Activated naive CD8-positive, alpha-beta T cell treated with anti-CD3 and anti-CD28 coated beads, Interleukin-2, amount 50 U/mL, for 24 hours (primary cell): ENCODE results near the gene CAMSAP1.
"Not testable (repeated sequence)": the region's sequence is repeated elsewhere in the genome, so short reads cannot be mapped to it uniquely, and the experiment has no call there.

Source experiments
- ATAC-seq: fragments of 150-1000 bp; cut with Tn5 transposase; one replicate; pipeline ENCODE4 v1.10.0; 2021
- DNase-seq: peaks from one replicate; pipeline ENCODE4 v3.0.0; 2021
- H3K27ac Mint-ChIP-seq: one replicate; pipeline ENCODE4 v1.8.0; 2021; ENCODE audit warnings: mild to moderate bottlenecking, mixed read lengths
- H3K27me3 Mint-ChIP-seq: one replicate; pipeline ENCODE4 v1.8.0; 2021; ENCODE audit warnings: mixed read lengths
- H3K36me3 Mint-ChIP-seq: one replicate; pipeline ENCODE4 v1.8.0; 2021; ENCODE audit warnings: low read depth, mixed read lengths
- H3K4me1 Mint-ChIP-seq: one replicate; pipeline ENCODE4 v1.8.0; 2021; ENCODE audit warnings: mixed read lengths
- H3K4me3 Mint-ChIP-seq: one replicate; pipeline ENCODE4 v1.8.0; 2021; ENCODE audit warnings: mild to moderate bottlenecking, moderate library complexity, mixed read lengths
- H3K9me3 Mint-ChIP-seq: one replicate; pipeline ENCODE4 v1.8.0; 2021; ENCODE audit warnings: mixed read lengths

Gene CAMSAP1

DNA sequence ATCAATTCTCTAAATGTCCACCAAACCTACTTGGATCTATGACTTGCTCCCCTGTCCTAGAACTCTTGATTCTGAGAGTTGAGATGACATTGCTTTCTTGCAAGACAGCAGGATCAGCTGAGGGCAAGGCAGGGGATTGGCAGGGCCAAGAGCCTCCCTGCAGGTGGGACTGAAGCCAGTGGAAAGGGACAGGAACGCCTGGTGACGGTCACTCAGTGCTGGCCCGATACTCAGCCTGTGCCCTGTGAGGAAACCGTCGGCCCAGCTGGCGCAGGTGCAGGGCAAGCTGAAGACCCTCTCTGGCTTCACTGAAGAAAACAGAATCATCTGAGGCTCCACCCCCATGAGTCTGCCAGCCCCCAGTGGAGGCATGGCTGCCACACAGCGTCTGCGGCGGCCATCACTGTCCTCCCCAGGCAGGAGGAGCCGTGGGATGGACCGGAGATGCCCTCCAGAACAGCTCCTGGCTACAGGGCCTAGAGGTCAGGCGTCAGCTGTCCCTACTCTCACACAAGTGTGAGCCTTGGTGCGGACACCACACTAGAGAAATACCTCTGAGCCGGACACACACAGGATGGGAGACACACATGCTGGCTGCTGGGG, 39.1 kb upstream of the CAMSAP1 start:
- peaks cover 3% of the 10 kb centered on the region for H3K27me3 Mint-ChIP-seq
- no peak for ATAC-seq
- H3K4me3 Mint-ChIP-seq, result no peak overlapping the region
- H3K4me1 Mint-ChIP-seq, result no peaks in the 10 kb centered on the region
- no peaks in the 10 kb centered on the region for H3K9me3 Mint-ChIP-seq
- no peak for DNase-seq
- H3K36me3 Mint-ChIP-seq, result peaks cover 46% of the 10 kb centered on the region
- H3K27ac Mint-ChIP-seq, result no peak overlapping the region

- H3K27me3 Mint-ChIP-seq, result peaks cover 3% of the 10 kb centered on the region
- H3K36me3 Mint-ChIP-seq, result peaks cover 48% of the 10 kb centered on the region
- no peak for DNase-seq
Observed at GRCh38 chr9:135945969-135946368, 38.6 kb upstream of the CAMSAP1 start.

DNA sequence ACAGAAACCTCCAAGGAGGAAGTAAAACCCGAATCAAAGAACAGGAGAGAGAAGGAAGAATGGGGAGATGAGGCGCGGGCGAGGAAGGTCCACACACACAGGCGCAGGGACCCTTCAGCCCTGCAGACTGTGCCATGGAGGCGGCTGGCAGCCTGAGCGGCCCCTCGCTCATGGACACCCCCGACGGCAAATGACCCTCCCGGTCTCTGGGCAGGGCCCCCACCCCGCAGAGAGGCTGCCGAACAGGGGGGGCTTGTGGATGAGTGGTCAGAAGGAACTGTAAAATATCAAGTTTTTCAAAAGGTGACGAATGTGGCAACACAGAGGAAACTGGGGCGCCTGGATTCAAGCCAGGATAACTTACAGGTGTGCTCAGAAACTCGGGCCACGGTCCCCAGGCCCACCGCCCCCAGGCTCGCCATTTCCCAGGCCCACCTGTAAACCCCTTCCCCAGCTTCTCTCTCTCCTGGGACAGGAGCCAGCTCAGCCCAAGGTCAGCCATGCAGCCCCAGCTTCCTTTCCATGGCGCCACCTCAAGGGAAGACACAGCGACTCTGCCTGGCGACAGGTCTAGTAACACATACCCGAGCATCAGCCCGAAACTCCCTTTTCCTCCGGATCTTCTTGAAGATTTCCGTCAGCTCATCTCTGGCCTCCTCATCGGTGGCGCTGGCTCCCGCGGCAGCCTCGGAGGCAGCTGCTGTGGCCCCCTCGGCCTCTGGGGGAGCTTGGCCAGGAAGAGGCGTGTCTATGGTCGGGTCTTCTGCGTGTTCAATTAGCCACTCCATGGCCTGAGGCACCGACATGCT, 37.3 kb upstream of the CAMSAP1 start:
- H3K4me1 Mint-ChIP-seq, result peaks cover 2% of the 10 kb centered on the region
- H3K36me3 Mint-ChIP-seq, result peaks cover 57% of the 10 kb centered on the region
- H3K27ac Mint-ChIP-seq, result no peak overlapping the region
- H3K27me3 Mint-ChIP-seq, result peaks cover 3% of the 10 kb centered on the region
- no peak overlapping the region for H3K4me3 Mint-ChIP-seq
- H3K9me3 Mint-ChIP-seq, result no peaks in the 10 kb centered on the region
- ATAC-seq (no peak), DNase-seq (no peak)

More at GRCh38 chr9:135945969-135946368, 38.6 kb upstream of the CAMSAP1 start:
- Mint-ChIP-seq H3K4me3 (no peak overlapping the region), H3K9me3 (no peaks in the 10 kb centered on the region), H3K4me1 (no peaks in the 10 kb centered on the region), H3K27ac (no peak overlapping the region)
- no peak for ATAC-seq

DNA sequence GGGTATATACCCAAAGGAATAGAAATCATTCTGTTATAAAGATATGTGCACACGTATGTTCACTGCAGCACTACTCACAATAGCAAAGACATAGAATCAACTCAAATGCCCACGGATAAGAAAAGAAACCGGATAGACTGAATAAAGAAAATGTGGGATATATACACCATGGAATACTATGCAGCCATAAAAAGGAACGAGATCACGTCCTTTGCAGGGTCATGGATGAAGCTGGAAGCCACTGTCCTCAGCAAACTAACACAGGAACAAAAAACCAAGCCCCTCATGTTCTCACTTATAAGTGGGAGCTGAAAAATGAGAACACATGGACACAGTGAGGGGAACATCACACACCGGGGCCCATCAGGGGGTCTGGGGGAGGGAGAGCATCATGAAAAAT, 36.3 kb upstream of the CAMSAP1 start:
- H3K36me3 Mint-ChIP-seq, result peaks cover 57% of the 10 kb centered on the region
- H3K9me3 Mint-ChIP-seq, result not testable (repeated sequence)

DNA sequence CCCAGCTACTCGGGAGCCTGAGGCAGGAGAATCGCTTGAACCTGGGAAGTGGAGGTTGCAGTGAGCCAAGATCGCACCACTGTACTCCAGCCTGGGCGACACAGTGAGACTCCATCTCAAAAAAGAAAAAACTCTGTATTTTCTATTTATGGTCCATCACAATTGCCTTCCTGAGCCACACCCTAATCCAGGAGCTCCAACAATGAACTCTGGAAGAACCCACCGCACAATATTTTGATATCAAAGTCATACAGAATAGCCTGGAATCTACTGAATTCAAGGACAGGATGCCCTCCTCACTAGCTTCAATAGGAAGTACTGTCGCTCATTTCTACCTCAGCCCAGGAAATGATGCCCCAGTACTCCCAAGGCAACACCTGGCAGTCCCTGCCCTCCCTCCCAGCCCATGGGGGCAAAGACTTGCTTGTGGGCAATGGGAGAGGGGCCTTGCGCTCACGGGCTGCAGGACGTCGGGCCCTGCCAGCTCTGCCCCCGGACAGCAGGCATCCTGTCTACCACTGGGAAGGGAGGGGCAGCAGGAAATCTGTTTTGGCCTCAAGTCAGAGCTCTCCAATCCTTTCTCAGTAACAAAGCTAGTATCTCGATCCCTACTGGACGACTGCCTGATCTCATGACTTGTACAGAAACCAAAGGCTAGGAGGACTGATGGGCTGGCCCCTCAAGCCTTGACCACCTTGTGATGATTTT, 34.1 kb upstream of the CAMSAP1 start:
- Mint-ChIP-seq H3K4me1 (peaks cover 8% of the 10 kb centered on the region), H3K9me3 (peaks cover 5% of the 10 kb centered on the region), H3K36me3 (peaks cover 69% of the 10 kb centered on the region), H3K4me3 (no peak overlapping the region), H3K27me3 (peaks cover 6% of the 10 kb centered on the region), H3K27ac (no peak overlapping the region)
- DNase-seq, result no peak
- no peak for ATAC-seq

More for the DNA sequence above, 36.3 kb upstream of the CAMSAP1 start:
- H3K27me3 Mint-ChIP-seq, H3K4me3 Mint-ChIP-seq, H3K27ac Mint-ChIP-seq, DNase-seq, ATAC-seq, H3K4me1 Mint-ChIP-seq: not testable (repeated sequence)

- DNase-seq, result peak; percentile 54
- peak overlapping the region; percentile 71 for H3K4me3 Mint-ChIP-seq
Observed at GRCh38 chr9:135939351-135940265, 32.3 kb upstream of the CAMSAP1 start.

DNA sequence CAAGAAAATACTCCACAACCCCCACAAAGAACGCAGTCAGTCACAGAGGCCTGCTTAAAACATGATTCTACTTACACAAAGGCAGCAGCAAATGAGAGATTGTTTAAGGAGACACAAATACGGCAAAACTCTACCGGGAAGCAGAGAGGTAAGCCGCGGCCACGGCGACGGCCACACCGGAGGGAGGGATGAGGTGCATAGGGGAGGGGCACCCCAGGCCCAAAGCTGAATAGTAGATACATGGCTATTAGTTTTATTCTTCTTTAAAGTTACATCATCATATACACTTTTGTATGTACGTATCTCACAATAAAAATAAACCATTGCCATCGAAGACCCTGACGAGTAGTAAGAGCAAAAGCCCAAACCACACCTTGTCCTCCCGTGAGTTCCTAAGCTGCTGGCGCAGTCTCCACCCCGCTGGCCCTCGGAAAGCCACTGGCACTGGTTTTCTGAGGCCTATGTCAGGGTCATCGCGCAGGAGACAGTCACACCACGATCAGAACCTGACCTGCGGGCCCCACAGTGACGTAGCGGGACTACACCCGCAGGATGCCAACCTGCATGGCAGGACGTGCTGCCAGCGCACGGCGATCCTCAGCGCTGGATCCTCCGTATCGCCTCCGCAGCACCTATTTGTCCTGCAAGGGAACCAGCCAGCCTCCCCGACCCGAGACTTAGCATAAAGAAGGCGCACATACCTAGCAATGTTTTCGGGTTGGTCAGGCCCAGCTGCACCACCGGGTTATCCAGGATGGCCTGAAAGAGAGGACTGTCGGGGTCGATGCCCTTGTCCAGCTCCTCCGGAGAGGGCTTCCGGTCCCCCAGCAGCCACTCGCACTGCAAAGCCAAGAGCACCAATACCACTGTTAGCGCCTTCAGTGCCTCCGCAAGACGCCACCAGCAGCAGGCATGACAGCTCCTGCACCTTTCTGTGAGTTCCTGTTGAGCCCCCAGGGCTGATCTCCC, 30.5 kb upstream of the CAMSAP1 start:
- peaks cover 6% of the 10 kb centered on the region for H3K27me3 Mint-ChIP-seq
- ATAC-seq (no peak), DNase-seq (no peak)
- peaks cover 5% of the 10 kb centered on the region for H3K9me3 Mint-ChIP-seq
- peaks cover 60% of the 10 kb centered on the region for H3K36me3 Mint-ChIP-seq
- H3K4me3 Mint-ChIP-seq, result no peak overlapping the region
- H3K4me1 Mint-ChIP-seq, result peaks cover 8% of the 10 kb centered on the region
- H3K27ac Mint-ChIP-seq, result peak overlapping the region; percentile 35

More at GRCh38 chr9:135939351-135940265, 32.3 kb upstream of the CAMSAP1 start:
- Mint-ChIP-seq H3K9me3 (peaks cover 5% of the 10 kb centered on the region), H3K27ac (peak overlapping the region; percentile 94), H3K36me3 (peaks cover 69% of the 10 kb centered on the region), H3K27me3 (peaks cover 6% of the 10 kb centered on the region), H3K4me1 (peaks cover 8% of the 10 kb centered on the region)
- peak; percentile 66 for ATAC-seq

- peaks cover 41% of the 10 kb centered on the region for H3K36me3 Mint-ChIP-seq
- H3K27ac Mint-ChIP-seq, result no peak overlapping the region
- DNase-seq, result no peak
- H3K9me3 Mint-ChIP-seq, result no peaks in the 10 kb centered on the region
- no peaks in the 10 kb centered on the region for H3K27me3 Mint-ChIP-seq
- no peak for ATAC-seq
- peaks cover 1% of the 10 kb centered on the region for H3K4me1 Mint-ChIP-seq
- H3K4me3 Mint-ChIP-seq, result no peak overlapping the region
Observed at GRCh38 chr9:135933114-135933513, 25.8 kb upstream of the CAMSAP1 start.

GRCh38 chr9:135932656-135933055, 25.3 kb upstream of the CAMSAP1 start:
- Mint-ChIP-seq H3K27me3 (no peaks in the 10 kb centered on the region), H3K27ac (no peak overlapping the region), H3K4me3 (no peak overlapping the region), H3K4me1 (peaks cover 6% of the 10 kb centered on the region), H3K9me3 (no peaks in the 10 kb centered on the region), H3K36me3 (peaks cover 37% of the 10 kb centered on the region)
- ATAC-seq (no peak), DNase-seq (no peak)

DNA sequence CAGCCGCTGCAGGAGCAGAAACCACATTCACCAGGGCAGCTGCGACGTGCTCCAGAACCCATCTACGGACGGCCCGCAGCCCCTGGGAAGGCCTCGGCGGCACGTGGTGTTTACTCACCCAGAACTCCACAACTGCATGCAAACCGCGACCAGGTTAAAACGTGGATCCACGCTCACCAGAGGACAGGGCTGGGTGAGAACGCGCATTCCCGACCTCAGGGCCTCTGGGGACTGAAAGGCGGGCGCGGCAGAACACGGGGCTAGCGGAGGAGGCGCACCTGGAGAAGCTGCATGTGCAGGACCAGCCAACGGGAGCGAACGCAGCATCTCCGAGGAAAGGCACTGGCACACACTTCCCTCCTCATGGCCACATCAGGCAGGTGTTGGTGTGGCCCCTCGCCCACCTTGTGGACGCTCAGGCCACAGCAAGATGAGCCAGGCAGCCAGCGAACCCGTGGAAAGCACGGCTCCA, 24.0 kb upstream of the CAMSAP1 start:
- ATAC-seq (no peak), DNase-seq (no peak)
- Mint-ChIP-seq H3K27me3 (no peaks in the 10 kb centered on the region), H3K9me3 (no peaks in the 10 kb centered on the region), H3K36me3 (peaks cover 29% of the 10 kb centered on the region), H3K4me1 (peaks cover 15% of the 10 kb centered on the region), H3K4me3 (no peak overlapping the region), H3K27ac (no peak overlapping the region)

DNA sequence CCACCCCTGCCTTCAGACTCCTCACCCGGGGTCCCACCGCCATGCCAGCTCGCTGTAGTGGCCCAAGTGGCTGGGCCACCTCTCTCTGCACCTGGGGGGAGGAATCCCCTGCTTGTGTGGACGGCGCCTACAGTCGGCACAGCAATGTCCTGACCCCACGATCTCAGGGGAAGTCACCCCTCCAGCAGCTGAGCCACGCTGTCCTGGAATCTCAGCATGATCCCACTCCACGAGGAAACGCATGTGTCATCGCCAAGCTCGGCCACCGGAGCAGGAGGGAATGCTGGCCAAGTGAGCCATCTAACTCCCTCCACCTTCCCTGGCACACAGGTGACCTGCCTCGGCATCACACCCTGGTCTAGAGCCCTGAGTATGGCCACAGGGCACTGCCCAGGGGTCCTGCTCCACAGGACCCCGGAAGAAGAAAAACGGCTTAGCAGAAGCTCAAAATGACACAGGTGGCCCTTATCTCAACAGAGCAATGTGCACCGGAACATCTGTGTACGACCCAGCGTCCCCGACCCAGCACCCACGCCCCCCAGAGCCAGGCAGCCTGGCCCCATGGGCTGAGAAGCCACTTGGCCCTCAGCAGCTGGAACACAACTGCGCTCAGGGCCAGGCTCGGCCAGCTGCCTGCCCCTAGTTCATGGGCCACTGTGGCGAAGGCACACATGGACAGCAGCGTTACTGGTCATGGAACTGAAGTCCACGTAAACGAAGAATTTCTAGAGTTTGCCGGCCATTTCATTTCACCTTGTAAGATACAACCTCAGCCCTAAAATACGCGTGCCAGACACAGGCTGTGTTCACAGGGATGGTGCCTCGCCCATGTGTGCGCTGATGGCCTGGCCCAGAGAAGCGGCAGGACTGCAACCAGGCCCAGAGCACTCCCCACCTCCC, 23.4 kb upstream of the CAMSAP1 start:
- DNase-seq (no peak), ATAC-seq (no peak)
- Mint-ChIP-seq H3K4me3 (no peak overlapping the region), H3K4me1 (peaks cover 22% of the 10 kb centered on the region), H3K9me3 (no peaks in the 10 kb centered on the region), H3K27ac (no peak overlapping the region), H3K27me3 (no peaks in the 10 kb centered on the region), H3K36me3 (peaks cover 27% of the 10 kb centered on the region)

DNA sequence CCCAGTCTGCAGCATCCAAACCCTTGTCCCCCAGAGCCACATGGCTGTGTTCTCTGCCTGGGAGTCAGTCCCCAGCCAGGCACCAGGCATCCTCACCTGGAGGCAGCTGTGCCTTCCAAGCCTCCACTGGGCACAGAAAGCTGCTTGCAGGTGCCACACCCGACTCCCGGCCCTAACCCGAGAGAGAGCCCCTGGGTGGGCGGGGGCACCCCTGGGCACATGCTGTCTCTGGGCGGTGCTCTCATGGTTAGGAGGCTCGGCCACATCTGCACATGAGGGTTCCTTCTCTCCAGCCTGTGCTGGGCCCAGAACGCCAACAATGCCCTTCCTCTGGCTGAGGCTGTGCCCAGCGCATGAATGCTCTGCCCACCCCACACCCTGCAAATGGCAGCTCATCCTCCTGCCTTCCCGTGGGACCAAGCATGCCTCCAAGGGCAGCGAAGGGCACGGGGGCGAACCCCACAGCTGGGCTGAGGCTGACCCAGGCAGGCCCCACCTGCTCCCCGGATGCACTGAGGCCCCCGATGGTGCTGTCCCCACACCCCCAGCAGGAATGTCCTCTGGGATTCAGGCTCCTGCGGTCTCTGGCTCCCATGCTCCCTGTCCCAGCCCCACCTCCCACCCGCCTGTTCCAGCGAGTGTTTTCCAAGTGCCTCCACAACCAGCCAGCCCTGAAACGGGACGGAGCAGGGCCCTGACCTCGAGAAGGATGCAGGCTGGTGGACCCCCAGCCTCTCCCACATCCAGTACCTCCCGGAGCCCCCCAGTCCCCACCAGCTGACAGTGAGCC, 22.5 kb upstream of the CAMSAP1 start:
- H3K27me3 Mint-ChIP-seq, result no peaks in the 10 kb centered on the region
- no peak overlapping the region for H3K4me3 Mint-ChIP-seq
- peaks cover 21% of the 10 kb centered on the region for H3K36me3 Mint-ChIP-seq
- H3K4me1 Mint-ChIP-seq, result peaks cover 30% of the 10 kb centered on the region
- DNase-seq (no peak), ATAC-seq (no peak)
- H3K27ac Mint-ChIP-seq, result no peak overlapping the region
- H3K9me3 Mint-ChIP-seq, result no peaks in the 10 kb centered on the region
